ENCODE results near the gene DNAJC17.

GRCh38 chr15:40731034-40731433 lies 76.2 kb downstream of the DNAJC17 start:
- TF ChIP-seq CTCF (IDR thresholded peaks at IDR 0.05 in 2 of 3, conservative IDR thresholded peaks at IDR 0.05 in 1 of 3; ENCODE audit: borderline replicate concordance in 1 of 3, insufficient read depth in 1 of 3, low read depth in 2 of 3, low read length in 2 of 3) (no peak), RAD21 (IDR thresholded peaks at IDR 0.05; ENCODE audit: low read depth) (no peak), ATF3 (IDR thresholded peaks at IDR 0.05) (no peak)

Data from HCT116 (cell line).